Stimulated activated CD4-positive, alpha-beta T cell treated with anti-CD3 and anti-CD28 coated beads, Interleukin-2, amount 100 ng/mL, for 4 hours (primary cell): ENCODE results near the gene PTAR1.
A peak's percentile ranks its signal among the peaks of the same experiment; 100 is the strongest.

Source experiments
- DNase-seq: peaks from one replicate; pipeline ENCODE4 v3.0.0-alpha.2; 2020; ENCODE audit warnings: low read depth

Gene PTAR1

DNA sequence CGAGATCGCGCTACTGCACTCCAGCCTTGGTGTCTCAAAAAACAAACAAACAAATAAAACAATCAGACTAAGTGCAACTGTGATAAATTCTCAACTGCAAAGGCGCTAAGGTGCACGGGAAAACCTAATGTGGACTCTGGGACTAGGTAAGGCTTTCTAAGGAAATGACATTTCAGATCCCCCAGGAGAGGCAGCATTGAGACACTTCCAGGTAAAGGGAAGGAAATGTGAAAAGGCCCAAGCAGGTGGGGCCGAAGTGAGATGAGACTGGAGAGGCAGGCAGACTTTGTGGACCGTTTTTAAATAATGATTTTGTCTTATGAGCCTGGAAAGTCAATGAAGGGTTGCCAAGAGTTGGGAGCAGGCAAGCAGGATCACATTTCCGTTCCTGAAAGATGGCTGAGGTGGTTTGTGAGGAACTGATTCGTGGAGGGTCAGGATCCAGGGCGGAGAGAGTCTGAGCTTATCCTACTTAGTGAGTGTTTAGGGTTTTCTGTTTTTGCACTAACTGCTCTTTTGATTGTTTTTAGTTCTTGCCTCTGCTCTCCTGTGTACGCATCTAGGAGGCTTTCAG lies 85.6 kb downstream of the PTAR1 start:
- no peak for DNase-seq

DNA sequence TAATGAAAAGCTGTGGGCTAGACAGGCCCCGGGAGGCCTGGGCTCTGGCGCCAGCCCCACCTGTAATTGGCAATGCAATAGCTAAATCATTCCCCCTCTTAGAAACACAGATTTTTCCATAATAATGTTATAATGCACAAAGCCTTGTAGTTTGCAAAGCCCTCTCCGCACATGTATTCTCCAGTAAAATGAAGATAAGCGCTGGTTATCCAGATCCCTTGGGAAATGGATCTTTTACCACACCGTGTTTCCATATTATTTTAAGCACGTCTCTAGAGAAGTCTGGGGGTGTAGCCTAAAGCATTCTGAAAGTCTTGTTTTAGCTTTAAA lies 86.5 kb downstream of the PTAR1 start:
- DNase-seq = no peak

GRCh38 chr9:69672596-69673310 lies 87.1 kb downstream of the PTAR1 start:
- DNase-seq = peak; percentile 49

- peak; percentile 58 for DNase-seq
Measured at GRCh38 chr9:69671879-69672595, 87.8 kb downstream of the PTAR1 start, which contains the start of gene APBA1. TSS of gene APBA1 (minus strand) at chr9:69672371.

- no peak for DNase-seq
Measured at GRCh38 chr9:69671311-69671878, 88.4 kb downstream of the PTAR1 start.

DNA sequence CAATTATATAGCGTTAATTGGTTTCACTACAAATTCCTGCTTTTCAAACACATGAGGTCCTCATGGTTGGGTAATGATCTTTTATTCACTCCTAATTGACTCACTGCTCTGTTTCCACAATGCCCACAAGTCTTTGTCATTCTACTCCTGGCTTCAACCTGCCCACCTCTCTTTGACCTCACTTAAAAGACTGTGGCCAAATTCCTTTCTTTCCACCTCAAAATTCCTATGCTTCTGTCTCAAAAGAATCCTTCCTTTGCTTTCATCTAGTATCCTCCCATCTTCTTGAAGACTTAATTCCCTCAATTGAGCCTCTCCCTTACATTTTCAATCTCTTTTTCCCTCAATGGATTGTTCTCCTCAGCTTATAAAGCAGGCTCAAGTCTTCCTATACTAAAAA lies 92.5 kb downstream of the PTAR1 start:
- DNase-seq = no peak

DNA sequence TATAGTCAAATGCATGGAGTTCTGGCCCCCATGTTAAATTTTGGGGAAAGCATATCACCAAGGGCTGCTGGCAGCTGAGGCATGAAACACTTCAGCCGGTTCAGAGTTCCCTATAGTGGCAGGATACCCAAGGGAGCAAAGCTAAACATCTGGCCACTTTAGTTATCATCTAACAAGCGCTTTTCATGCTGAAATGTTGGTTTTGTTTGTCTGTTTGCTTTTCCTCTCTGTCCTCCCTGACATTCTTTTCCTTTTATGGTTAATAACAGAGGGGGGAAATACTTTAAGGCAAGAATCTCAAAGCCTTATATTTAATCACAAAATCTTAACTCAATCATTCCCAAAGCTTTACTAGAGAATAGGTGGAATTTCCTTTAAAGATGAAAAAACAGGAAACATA lies 99.5 kb downstream of the PTAR1 start:
- no peak for DNase-seq
